GM23248 (cell line): Measurements from ENCODE around the gene DRG1.
"Not testable (repeated sequence)": the region's sequence is repeated elsewhere in the genome, so short reads cannot be mapped to it uniquely, and the experiment has no call there.

Experiments used
- EZH2 ChIP-seq: fragments of 200-600 bp; sonication (generic); IDR thresholded peaks from 2 replicates; pipeline ENCODE4 v1.6.1; 2018; ENCODE audit warnings: antibody characterized with exemption, mild to moderate bottlenecking; ENCODE audit not compliant: insufficient read depth, poor library complexity, severe bottlenecking
- EZH2phosphoT487 ChIP-seq: fragments of 200-600 bp; sonication (generic); IDR thresholded peaks from 2 replicates; pipeline ENCODE4 v1.6.1; 2018; ENCODE audit warnings: antibody characterized with exemption, moderate library complexity, mild to moderate bottlenecking, low read depth; ENCODE audit not compliant: insufficient read depth

GRCh38 chr22:31402350-31402749, 2.9 kb downstream of the DRG1 start:
- TF ChIP-seq EZH2phosphoT487, EZH2: not testable (repeated sequence)
